Neural cell (in vitro differentiated cells): Measurements from ENCODE around the gene SMS. TPM values are rescaled to one million over a fixed set of nuclear protein-coding genes. Genes with fewer than 3 reads are reported as not detected.

ENCODE experiments used
- H2AFZ ChIP-seq: fragments of 200-600, 300-800 bp; sonication (generic), shearing (Covaris generic); 2 replicates; pipeline ENCODE4 v1.6.0; 2014; ENCODE audit warnings: low read depth, mild to moderate bottlenecking, antibody characterized with exemption, low read length, moderate library complexity
- H3F3A ChIP-seq: fragments of 200-600 bp; shearing (Covaris generic); 2 replicates; pipeline ENCODE4 v1.6.1; 2016; ENCODE audit warnings: mild to moderate bottlenecking, moderate library complexity, mixed read lengths, antibody characterized with exemption, low read length; ENCODE audit not compliant: insufficient read depth, poor library complexity, severe bottlenecking
- H3K27ac ChIP-seq: fragments of 200-600, 300-800 bp; sonication (generic), shearing (Covaris generic); 2 replicates; pipeline ENCODE4 v1.5.1; 2014; ENCODE audit warnings: mild to moderate bottlenecking, low read length, moderate library complexity
- H3K27me3 ChIP-seq: fragments of 300-800, 200-600 bp; sonication (generic), shearing (Covaris generic); 2 replicates; pipeline ENCODE4 v1.6.0; 2014; ENCODE audit warnings: mild to moderate bottlenecking, low read depth, low read length, moderate library complexity; ENCODE audit not compliant: insufficient read depth
- H3K36me3 ChIP-seq: fragments of 300-800, 200-600 bp; sonication (generic), shearing (Covaris generic); 2 replicates; pipeline ENCODE4 v1.5.1; 2014; ENCODE audit warnings: mild to moderate bottlenecking, antibody characterized with exemption, low read length, moderate library complexity; ENCODE audit not compliant: insufficient read depth
- H3K4me2 ChIP-seq: fragments of 300-800, 200-600 bp; sonication (generic), shearing (Covaris generic); 2 replicates; pipeline ENCODE4 v1.6.0; 2014; ENCODE audit warnings: mild to moderate bottlenecking, low read length
- H3K4me3 ChIP-seq: fragments of 300-800, 200-600 bp; sonication (generic), shearing (Covaris generic); 2 replicates; pipeline ENCODE4 v1.5.1; 2014; ENCODE audit warnings: mild to moderate bottlenecking, low read length, moderate library complexity
- H3K79me2 ChIP-seq: fragments of 200-600 bp; shearing (Covaris generic); replicated peaks from 2 replicates; pipeline ENCODE4 v1.6.0; 2014; ENCODE audit warnings: mild to moderate bottlenecking, low read length, moderate library complexity; ENCODE audit not compliant: insufficient read depth
- H3K9ac ChIP-seq: fragments of 300-800, 200-600 bp; sonication (generic), shearing (Covaris generic); 2 replicates; pipeline ENCODE4 v1.6.1; 2016; ENCODE audit warnings: mild to moderate bottlenecking, low read length, mixed read lengths
- H3K9me2 ChIP-seq: fragments of 200-600 bp; shearing (Covaris generic); 2 replicates; pipeline ENCODE4 v1.6.1; 2016; ENCODE audit warnings: mild to moderate bottlenecking, low read length, mixed read lengths; ENCODE audit not compliant: insufficient read depth
- H3K9me3 ChIP-seq: fragments of 200-600, 300-800 bp; sonication (generic), shearing (Covaris generic); 2 replicates; pipeline ENCODE4 v1.6.1; 2016; ENCODE audit warnings: mild to moderate bottlenecking, mixed run types, low read length, moderate library complexity, mixed read lengths
- H4K20me1 ChIP-seq: fragments of 200-600 bp; shearing (Covaris generic); 2 replicates; pipeline ENCODE4 v1.6.1; 2016; ENCODE audit warnings: mild to moderate bottlenecking, mixed run types; ENCODE audit not compliant: insufficient read depth
- CTCF ChIP-seq: fragments of 450-650 bp; IDR thresholded peaks from 2 replicates; pipeline ENCODE4 v1.5.1; 2014; ENCODE audit warnings: antibody characterized with exemption, mild to moderate bottlenecking, moderate library complexity; ENCODE audit not compliant: poor library complexity, severe bottlenecking
- EP300 ChIP-seq: fragments of 450-650 bp; conservative IDR thresholded peaks from 2 replicates; pipeline ENCODE4 v1.6.1; 2014; ENCODE audit warnings: antibody characterized with exemption, mild to moderate bottlenecking, moderate library complexity; ENCODE audit not compliant: poor library complexity, severe bottlenecking
- EZH2 ChIP-seq: fragments of 200-600, 300-800 bp; shearing (Covaris generic), sonication (generic); IDR thresholded peaks from 2 replicates; pipeline ENCODE4 v1.6.1; 2014; ENCODE audit warnings: antibody characterized with exemption, low read length, borderline replicate concordance, mild to moderate bottlenecking; ENCODE audit not compliant: insufficient read depth, poor library complexity, severe bottlenecking
- MXI1 ChIP-seq: fragments of 450-650 bp; conservative IDR thresholded peaks from 2 replicates; pipeline ENCODE4 v1.6.1; 2014; ENCODE audit warnings: antibody characterized with exemption, mild to moderate bottlenecking; ENCODE audit not compliant: poor library complexity, severe bottlenecking
- POLR2AphosphoS5 ChIP-seq: IDR thresholded peaks from 2 replicates; pipeline ENCODE4 v1.6.1; 2012
- RAD21 ChIP-seq: fragments of 450-650 bp; conservative IDR thresholded peaks from 2 replicates; pipeline ENCODE4 v1.6.1; 2014; ENCODE audit warnings: antibody characterized with exemption, mild to moderate bottlenecking, moderate library complexity
- REST ChIP-seq: IDR thresholded peaks from 2 replicates; pipeline ENCODE4 v1.6.1; 2012; ENCODE audit warnings: borderline replicate concordance
- SMC3 ChIP-seq: fragments of 450-650 bp; conservative IDR thresholded peaks from 2 replicates; pipeline ENCODE4 v1.6.1; 2014; ENCODE audit warnings: antibody characterized with exemption, mild to moderate bottlenecking, moderate library complexity; ENCODE audit not compliant: poor library complexity
- TAF1 ChIP-seq: IDR thresholded peaks from 2 replicates; pipeline ENCODE4 v1.6.1; 2012; ENCODE audit warnings: low read depth
- polyA plus RNA-seq: library from polyadenylated mRNA; depleted of rRNA; stranded (reverse); fragments of >200 nt; gene quantifications from 2 replicates; pipeline ENCODE4 v1.2.3, GENCODE V29; 2014

SMS gene
- polyA plus RNA-seq, 1 donor from 2014 or later, result 101 TPM

GRCh38 chrX:21970326-21970725 is 29.8 kb downstream of the SMS start:
- no peaks in the 10 kb centered on the region for H3K79me2 ChIP-seq

GRCh38 chrX:21972046-21972445 is 31.5 kb downstream of the SMS start:
- no peaks in the 10 kb centered on the region for H3F3A ChIP-seq
- no peaks in the 10 kb centered on the region for H3K79me2 ChIP-seq
- H3K36me3 ChIP-seq, result no peaks in the 10 kb centered on the region
- H2AFZ ChIP-seq, result no peak overlapping the region
- no peaks in the 10 kb centered on the region for H3K27me3 ChIP-seq
- no peaks in the 10 kb centered on the region for H4K20me1 ChIP-seq
- no peaks in the 10 kb centered on the region for H3K9me3 ChIP-seq
- no peak overlapping the region for H3K9ac ChIP-seq
- no peak overlapping the region for H3K27ac ChIP-seq
- H3K4me3 ChIP-seq, result no peak overlapping the region
- no peak overlapping the region for H3K4me2 ChIP-seq
- H3K9me2 ChIP-seq, result no peaks in the 10 kb centered on the region
- TF ChIP-seq TAF1 (no peak), REST (no peak), RAD21 (no peak), EZH2 (no peak), SMC3 (no peak), MXI1 (no peak), EP300 (no peak)

More at GRCh38 chrX:21970326-21970725, 29.8 kb downstream of the SMS start:
- no peak overlapping the region for H2AFZ ChIP-seq
- no peaks in the 10 kb centered on the region for H3K36me3 ChIP-seq
- no peak overlapping the region for H3K4me3 ChIP-seq
- H3K9me3 ChIP-seq, result no peaks in the 10 kb centered on the region
- no peaks in the 10 kb centered on the region for H3K9me2 ChIP-seq
- no peaks in the 10 kb centered on the region for H3F3A ChIP-seq
- H3K27ac ChIP-seq, result no peak overlapping the region
- no peaks in the 10 kb centered on the region for H4K20me1 ChIP-seq
- no peak overlapping the region for H3K4me2 ChIP-seq
- no peak overlapping the region for H3K9ac ChIP-seq
- no peak for TF ChIP-seq SMC3
- no peak for TF ChIP-seq EP300
- no peak for TF ChIP-seq EZH2
- TF ChIP-seq RAD21, result no peak
- no peak for TF ChIP-seq REST
- TF ChIP-seq CTCF, result no peak
- TF ChIP-seq POLR2AphosphoS5, result no peak
- TF ChIP-seq TAF1, result no peak
- TF ChIP-seq MXI1, result no peak
- H3K27me3 ChIP-seq, result no peaks in the 10 kb centered on the region
